ENCODE measurements around the gene ATP13A3.
"Not testable (repeated sequence)": the region's sequence is repeated elsewhere in the genome, so short reads cannot be mapped to it uniquely, and the experiment has no call there.

Gene ATP13A3

DNA sequence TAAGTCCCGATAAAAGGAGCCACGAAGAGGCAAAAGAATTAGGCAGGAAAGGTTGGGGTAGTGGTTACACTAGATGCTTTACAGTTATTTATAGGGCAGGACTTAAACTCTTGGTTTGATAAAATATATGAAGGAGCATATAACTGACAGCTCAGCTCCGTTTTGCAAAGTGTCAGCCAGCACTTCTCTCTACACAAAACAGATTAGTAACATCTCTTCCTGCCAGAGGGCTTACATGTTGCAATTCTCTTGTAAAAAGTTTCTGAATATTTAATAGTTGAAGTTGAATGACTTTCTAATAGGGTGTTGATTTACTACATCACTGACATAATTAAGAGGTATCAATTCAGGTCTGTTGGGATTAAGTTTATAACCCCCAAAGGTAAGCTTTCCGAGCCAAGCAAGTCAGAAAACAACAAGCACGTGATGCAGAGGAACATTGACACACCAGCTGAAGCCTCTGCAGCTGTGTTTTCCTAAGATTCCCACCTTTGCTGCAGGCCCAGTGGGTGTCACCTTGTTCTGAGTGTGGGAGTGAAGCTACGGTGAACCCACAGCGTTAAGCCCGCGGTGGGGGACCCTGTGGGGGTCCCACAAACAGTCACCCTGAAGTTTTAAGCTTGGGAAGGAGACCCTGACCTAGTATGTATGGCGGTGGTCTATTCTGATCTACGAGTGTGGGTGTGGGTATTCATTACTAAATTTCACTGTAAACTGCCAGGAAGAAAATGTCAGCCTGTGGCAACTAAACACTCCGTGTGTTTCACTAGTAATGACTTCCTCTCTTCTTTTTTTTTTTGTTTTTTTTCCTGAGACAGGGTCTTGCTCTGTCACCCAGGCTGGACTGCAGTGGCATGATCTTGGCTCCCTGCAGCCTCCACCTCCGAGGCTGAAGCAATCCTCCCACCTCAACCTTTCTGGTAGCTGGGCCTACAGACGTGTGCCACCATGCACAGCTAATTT, 22.0 kb upstream of the ATP13A3 start:
- FAIRE-seq (no peak), DNase-seq (ENCODE audit: insufficient read length, low spot score) (no peak)
- TF ChIP-seq POLR2A (IDR thresholded peaks at IDR 0.05; ENCODE audit: low read depth, low read length) = no peak

DNA sequence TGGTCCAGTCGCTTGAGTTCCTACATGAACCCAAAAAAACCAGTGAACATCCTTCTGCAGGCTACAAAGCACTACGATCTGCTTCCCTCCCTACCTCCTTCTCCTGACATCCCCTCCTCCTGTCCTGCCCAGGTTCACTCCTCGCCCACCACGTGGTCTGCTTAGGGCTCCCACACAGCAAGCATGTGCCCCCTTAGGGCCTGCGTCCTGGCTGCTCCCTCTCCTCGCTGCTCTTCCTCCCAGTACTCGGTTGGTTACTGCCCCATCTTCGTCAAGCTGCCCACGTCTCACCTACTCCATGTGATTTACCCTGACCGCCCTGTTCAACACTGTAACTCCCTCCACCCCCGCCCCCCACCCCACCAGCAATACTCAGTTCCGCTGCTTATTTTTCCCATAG, 20.8 kb upstream of the ATP13A3 start:
- DNase-seq (ENCODE audit: insufficient read length, low spot score) = no peak
- no peak for FAIRE-seq
- TF ChIP-seq POLR2A (IDR thresholded peaks at IDR 0.05; ENCODE audit: low read depth, low read length) = no peak

DNA sequence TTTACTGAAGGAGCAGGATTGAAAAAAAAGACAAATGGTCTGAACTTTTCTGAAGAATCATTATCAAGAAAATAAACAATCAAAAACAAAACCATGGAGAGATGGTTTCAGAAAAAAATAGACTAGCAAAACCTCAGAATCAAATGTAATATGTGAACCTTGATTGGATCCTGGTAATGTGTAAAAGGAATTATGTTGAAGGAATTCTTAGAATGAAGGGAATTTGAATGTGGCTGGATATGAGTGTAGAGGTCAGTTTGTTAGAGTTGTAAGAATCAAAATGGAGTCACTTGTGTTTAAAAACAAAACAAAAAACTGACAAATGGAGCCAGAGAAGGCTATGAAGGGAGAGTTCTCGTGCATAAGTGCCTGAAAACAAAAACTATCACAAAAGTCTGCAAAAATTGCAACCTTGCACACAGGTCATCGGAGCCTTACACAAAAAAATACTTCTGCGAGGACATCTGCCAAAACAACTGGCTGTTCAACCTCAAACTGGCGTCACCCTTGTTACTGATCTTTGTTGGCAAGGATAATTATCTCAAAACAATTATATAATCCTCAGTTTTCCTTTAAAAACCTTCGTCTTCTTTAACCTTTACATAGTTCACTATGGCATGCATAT, 19.1 kb upstream of the ATP13A3 start:
- FAIRE-seq (peak; percentile 58), DNase-seq (ENCODE audit: insufficient read length, low spot score) (no peak)
- no peak for TF ChIP-seq POLR2A (IDR thresholded peaks at IDR 0.05; ENCODE audit: low read depth, low read length)

DNA sequence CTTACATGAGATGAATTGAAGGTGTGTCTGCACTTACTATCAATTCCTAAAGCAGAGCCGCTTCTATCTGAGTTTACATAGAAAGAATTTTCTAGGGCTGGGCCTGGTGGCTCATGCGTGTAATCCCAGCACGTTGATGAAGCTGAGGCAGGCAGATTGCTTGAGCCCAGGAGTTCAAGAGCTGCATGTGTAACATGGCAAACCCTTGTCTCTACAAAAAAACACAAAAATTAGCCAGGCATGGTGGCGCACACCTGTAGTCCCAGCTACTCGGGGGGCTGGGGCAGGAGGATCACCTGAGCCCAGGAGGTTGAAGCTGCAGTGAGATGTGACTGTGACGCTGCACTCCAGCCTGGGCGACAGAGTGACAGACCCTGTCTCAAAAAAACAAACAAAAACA, 18.1 kb upstream of the ATP13A3 start:
- FAIRE-seq (no peak), DNase-seq (ENCODE audit: insufficient read length, low spot score) (no peak)
- no peak for TF ChIP-seq POLR2A (IDR thresholded peaks at IDR 0.05; ENCODE audit: low read depth, low read length)

DNA sequence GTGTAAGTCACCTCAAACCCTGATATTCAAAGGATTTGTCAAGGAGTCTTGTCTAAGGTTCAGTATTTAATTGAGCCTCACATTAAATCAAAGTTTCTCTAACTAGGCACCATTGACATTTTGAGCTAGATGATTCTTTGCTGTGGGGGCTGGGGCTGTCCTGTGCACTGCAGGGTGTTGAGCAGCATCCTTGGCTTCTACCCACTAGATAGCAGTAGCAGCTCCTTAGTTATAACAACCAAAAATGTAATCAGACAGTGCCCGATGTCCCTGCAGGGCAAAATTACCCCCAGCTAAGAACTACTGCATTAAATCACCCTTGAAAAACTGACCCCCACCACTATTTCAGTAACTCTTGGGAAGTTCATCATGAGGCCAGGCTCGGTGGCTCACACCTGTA, 17.3 kb upstream of the ATP13A3 start:
- no peak for TF ChIP-seq POLR2A (IDR thresholded peaks at IDR 0.05; ENCODE audit: low read depth, low read length)
- no peak for DNase-seq (ENCODE audit: insufficient read length, low spot score)
- no peak for FAIRE-seq

DNA sequence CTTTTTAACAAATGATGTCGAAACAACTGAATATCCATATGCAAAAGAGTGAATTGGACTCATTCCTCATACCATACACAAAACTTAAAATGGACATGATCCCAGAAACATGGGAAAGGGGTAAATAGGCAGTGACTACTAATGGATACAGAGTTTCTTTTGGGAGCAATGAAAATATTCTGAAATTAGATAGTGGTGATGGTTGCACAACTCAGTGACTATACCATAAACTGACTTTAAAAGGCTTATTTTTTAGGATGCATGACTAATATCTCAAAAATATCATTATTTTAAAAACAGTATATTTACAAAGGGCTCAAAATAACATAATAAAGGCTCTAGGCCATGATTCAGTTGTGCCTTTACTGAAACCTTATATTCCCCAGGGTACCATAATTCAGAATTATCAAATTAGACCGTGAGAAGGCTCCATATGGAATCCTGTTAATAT, 16.3 kb upstream of the ATP13A3 start:
- FAIRE-seq (no peak), DNase-seq (ENCODE audit: insufficient read length, low spot score) (no peak)
- no peak for TF ChIP-seq POLR2A (IDR thresholded peaks at IDR 0.05; ENCODE audit: low read depth, low read length)

DNA sequence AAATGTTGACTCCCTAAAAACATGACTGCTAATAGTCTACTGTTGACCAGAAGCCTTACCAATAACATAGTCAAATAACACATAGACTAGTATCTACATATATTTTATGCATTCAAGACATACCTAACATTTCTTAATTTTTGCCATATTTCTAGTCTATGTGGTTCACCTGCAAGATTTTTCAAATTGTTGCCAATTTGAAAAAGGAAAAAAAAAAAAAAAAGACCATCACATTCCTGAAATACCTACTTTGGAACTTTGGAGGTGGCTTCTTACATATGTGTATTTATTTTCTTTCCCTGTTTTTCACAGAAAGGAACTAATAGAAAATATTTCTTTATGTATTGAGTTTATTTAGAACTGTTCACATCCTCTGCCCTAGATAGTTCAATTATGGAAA, 13.4 kb upstream of the ATP13A3 start:
- DNase-seq (ENCODE audit: insufficient read length, low spot score) (no peak), FAIRE-seq (no peak)
- no peak for TF ChIP-seq POLR2A (IDR thresholded peaks at IDR 0.05; ENCODE audit: low read depth, low read length)

DNA sequence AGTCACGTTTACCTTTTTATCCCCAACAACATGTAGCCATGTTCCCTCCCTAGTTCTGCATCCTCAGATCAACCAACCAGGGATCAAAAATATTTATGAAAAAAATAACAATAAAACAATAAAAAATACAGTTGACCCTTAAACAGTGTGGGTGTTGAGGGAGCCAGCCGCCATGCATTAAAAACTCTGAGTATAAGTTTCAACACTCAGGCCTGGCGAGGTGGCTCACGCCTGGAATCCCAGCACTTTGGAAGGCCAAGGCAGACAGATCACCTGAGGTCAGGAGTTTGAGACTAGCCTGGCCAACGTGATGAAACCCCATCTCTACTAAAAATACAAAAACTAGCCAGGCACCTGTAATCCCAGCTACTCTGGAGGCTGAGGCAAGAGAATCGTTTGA, 12.7 kb upstream of the ATP13A3 start:
- FAIRE-seq; DNase-seq (ENCODE audit: insufficient read length, low spot score): not testable (repeated sequence)

DNA sequence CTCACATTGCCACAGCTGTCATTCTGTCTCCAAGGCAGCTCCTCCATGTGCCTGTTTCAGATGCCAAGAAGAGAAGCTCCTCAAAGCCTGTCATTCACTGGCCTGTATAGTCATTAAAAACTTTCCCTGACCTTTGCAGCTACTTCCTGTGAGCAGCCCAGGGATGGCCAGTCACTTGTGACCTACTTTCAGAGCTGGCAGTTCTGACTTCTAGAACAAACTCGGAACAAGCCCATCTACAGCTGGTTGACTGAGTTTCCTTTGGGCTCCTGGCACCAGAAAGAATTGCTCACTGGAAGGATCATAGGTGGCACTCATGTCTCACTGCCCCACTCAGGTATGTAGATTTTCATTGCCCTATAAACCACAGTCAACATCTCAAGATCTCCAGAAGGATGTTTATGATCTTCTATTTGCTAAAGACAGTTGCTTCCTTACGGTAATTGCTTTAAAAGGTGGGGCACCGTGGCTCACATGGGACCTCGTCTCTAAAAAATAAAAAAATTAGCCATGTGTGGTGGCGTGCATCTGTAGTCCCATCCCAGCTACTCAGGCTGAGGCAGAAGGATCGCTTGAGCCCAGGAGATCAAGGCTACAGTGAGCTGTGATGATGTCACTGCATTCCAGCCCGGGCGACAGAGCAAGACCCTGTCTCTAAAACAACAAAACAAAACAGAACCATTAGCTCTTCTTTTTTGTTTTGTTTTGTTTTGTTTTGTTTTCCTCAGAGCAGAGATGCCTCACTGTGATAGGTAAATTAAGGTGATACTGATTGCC, 11.2 kb upstream of the ATP13A3 start:
- no peak for FAIRE-seq
- no peak for TF ChIP-seq POLR2A (IDR thresholded peaks at IDR 0.05; ENCODE audit: low read depth, low read length)
- no peak for DNase-seq (ENCODE audit: insufficient read length, low spot score)

DNA sequence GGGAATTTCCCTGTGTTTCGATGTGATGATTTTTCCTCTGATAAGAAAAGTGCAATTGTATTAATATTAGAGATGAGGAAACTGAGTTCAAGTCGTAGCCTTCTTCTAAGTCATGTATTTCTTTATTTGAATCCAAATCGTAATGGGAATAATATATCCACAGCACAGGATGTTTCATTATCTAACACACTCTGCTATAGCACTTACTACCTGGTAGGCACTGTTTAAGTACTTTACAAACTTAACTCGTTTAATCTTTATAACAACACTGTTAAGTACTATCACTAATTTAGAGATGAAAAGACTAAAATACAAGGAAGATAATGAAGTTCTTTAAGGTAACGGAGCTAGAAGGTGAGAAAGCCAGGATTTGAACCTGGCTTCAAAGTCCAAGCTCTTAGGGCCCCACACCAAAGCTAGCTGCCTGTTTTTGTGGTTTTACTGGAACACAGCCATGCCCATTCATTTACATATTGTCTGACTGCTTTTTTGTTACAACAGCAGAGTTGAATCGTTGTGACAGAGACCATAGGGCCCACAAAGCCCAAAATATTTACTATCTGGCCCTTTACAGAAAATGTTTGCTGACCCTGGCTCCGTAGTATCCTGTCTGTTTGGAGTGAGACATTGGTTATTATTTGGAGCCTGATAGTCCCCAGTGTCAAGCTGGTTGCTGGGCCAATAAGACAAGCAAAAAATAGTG, 9.6 kb upstream of the ATP13A3 start:
- FAIRE-seq = no peak
- TF ChIP-seq POLR2A (IDR thresholded peaks at IDR 0.05; ENCODE audit: low read depth, low read length) = no peak
- DNase-seq (ENCODE audit: insufficient read length, low spot score) = no peak

DNA sequence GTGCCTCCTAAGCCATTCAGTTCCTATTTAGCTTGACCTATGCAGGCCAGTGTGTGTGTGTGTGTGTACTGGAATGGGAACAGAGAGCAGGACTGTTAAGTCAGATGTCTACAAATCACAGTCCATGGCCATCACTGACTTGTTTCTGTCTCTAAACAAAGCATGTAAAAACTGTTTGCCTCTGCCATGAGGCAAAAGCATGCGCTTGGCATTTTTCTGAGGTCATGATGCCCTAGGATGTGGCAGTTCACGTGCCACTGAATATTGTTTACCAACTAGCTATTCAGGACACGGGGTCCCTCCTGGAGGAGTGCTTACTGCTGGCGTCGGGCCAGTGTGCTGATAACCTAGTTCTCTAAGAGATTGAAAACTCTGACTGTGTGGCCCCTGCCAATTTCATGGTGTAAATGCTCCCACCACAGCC, 8.2 kb upstream of the ATP13A3 start:
- no peak for DNase-seq (ENCODE audit: insufficient read length, low spot score)

DNA sequence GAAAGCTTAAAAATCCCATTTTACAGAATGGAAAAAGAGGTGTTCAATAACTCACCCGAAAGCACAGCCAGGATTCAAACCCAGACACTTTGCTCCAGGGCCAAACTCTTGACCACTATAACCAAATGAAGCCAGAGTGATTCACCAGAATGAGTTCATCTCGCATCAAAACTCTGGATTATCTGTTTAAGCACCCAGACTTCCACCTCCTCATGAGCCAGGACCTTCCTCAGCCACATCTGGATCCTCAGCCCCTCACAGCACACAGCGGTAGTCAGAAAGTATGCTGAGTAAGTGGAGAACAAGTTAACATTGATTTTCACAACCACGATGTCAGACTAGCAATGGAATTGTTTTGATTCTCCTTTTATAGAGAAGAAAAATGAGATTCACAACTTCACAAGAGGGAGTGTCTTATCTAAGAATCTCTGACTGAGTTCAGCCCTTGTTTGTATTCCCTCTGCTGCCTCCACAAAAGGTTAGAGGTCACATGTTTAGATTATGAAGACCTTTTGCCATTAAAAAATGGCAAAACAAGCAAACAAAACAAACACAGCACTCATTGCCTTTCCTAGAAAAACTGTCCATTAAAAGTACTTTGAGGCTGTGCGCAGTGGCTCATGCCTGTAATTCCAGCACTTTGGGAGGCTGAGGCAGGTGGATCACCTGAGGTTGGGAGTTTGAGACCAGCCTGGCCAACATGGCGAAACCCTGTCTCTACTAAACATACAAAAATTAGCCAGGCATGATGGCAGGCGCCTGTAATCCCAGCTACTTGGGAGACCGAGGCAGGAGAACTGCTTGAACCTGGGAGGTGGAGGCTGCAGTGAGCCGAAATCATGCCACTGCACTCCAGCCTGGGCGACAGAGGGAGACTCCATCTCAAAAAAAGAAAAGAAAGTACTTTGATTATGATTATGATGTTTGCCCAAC, 7.5 kb upstream of the ATP13A3 start:
- FAIRE-seq = peak; percentile 92
- peak; percentile 59 for DNase-seq (ENCODE audit: insufficient read length, low spot score)

More for the DNA sequence above, 8.2 kb upstream of the ATP13A3 start:
- TF ChIP-seq POLR2A (IDR thresholded peaks at IDR 0.05; ENCODE audit: low read depth, low read length) = no peak
- FAIRE-seq = no peak

DNA sequence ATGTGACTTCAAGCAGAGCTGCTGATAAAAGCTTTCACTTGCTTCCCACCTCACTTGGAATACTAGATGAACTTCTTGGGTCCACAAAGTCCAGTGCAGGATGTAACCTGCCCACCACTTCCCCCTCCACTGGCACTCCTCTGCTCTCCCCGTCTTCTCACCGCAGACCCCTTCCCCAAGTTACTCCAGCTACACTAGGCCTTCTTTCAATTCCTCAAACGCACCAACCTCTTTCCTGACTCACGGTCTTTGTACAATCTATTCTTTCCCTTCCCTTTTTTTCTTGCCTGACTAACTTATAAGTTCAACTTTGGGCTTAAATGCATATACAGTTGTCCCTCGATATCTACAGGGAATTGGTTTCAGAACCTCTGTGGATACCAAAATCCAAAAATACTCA, 5.2 kb upstream of the ATP13A3 start:
- no peak for TF ChIP-seq POLR2A (IDR thresholded peaks at IDR 0.05; ENCODE audit: low read depth, low read length)
- DNase-seq (ENCODE audit: insufficient read length, low spot score) (no peak), FAIRE-seq (no peak)

Measured in H54 (cell line).